Effector memory CD4-positive, alpha-beta T cell (primary cell): ENCODE measurements around the gene NFKBIE.
A peak's percentile ranks its signal among the peaks of the same experiment; 100 is the strongest.

Source experiments
- DNase-seq, 3 donors: peaks; one replicate each; pipeline ENCODE4 v3.0.0-alpha.2; 2020
- H3K27ac ChIP-seq: 2 replicates; pipeline ENCODE4 v1.7.0; 2013; ENCODE audit warnings: mild to moderate bottlenecking, low read length, moderate library complexity; ENCODE audit not compliant: insufficient read depth, poor library complexity, severe bottlenecking
- H3K27me3 ChIP-seq: replicated peaks from 2 replicates; pipeline ENCODE4 v1.7.0; 2013; ENCODE audit warnings: mild to moderate bottlenecking, low read length; ENCODE audit not compliant: insufficient read depth, control insufficient read depth, poor library complexity, severe bottlenecking
- H3K36me3 ChIP-seq: 2 replicates; pipeline ENCODE4 v1.7.0; 2013; ENCODE audit warnings: mild to moderate bottlenecking, low read length, moderate library complexity; ENCODE audit not compliant: control insufficient read depth, insufficient read depth
- H3K4me1 ChIP-seq: 2 replicates; pipeline ENCODE4 v1.7.0; 2013; ENCODE audit warnings: low read length, mild to moderate bottlenecking; ENCODE audit not compliant: control insufficient read depth, insufficient read depth, poor library complexity, severe bottlenecking
- H3K4me3 ChIP-seq: 2 replicates; pipeline ENCODE4 v1.7.0; 2013; ENCODE audit warnings: low read length, low read depth, mild to moderate bottlenecking; ENCODE audit not compliant: insufficient read depth, poor library complexity, severe bottlenecking
- H3K9me3 ChIP-seq: 2 replicates; pipeline ENCODE4 v1.7.0; 2013; ENCODE audit warnings: mild to moderate bottlenecking, low read length, moderate library complexity; ENCODE audit not compliant: control insufficient read depth

NFKBIE gene

DNA sequence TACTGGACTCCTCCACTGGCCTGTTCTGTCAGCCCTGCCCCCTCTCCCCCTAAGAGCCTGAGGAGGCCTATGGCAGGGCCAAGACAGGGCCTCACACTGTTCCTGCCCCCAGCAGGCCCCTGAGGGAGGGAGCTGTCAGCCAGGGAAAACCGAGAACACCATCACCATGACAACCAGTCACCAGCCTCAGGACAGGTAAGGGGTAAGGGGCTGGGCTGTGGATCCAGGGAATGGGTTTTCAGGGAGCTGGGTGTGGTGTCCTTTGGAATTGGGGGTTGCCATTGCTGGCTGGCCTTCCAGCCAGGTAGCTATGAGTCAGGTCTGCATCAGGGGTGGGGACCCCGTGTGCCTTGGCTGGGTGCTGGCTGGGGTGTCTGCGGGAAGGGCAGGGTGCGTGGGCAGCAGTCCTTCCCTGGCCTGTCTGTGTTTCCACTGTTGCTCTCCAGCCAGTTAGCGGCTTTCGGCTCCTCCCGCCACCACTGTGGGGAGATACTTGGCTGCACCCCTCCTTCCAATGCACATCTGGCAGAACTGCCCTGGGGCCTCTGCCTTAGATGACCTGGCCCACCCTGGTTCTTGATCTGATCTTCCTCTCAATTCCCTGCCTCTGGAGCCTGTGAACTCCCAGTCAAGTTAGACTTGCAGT is 38.1 kb downstream of the NFKBIE start:
- H3K9me3 ChIP-seq: no peaks in the 10 kb centered on the region
- no peaks in the 10 kb centered on the region for H3K27me3 ChIP-seq
- H3K4me1 ChIP-seq: peaks cover 11% of the 10 kb centered on the region
- no peak overlapping the region for H3K4me3 ChIP-seq
- no peak overlapping the region for H3K27ac ChIP-seq
- H3K36me3 ChIP-seq: no peaks in the 10 kb centered on the region
- no peak for DNase-seq

GRCh38 chr6:44226368-44227147 is 38.8 kb downstream of the NFKBIE start:
- H3K9me3 ChIP-seq: no peaks in the 10 kb centered on the region
- no peaks in the 10 kb centered on the region for H3K27me3 ChIP-seq
- peaks cover 11% of the 10 kb centered on the region for H3K4me1 ChIP-seq
- no peaks in the 10 kb centered on the region for H3K36me3 ChIP-seq
- DNase-seq: no peak
- no peak overlapping the region for H3K27ac ChIP-seq
- no peak overlapping the region for H3K4me3 ChIP-seq

DNA sequence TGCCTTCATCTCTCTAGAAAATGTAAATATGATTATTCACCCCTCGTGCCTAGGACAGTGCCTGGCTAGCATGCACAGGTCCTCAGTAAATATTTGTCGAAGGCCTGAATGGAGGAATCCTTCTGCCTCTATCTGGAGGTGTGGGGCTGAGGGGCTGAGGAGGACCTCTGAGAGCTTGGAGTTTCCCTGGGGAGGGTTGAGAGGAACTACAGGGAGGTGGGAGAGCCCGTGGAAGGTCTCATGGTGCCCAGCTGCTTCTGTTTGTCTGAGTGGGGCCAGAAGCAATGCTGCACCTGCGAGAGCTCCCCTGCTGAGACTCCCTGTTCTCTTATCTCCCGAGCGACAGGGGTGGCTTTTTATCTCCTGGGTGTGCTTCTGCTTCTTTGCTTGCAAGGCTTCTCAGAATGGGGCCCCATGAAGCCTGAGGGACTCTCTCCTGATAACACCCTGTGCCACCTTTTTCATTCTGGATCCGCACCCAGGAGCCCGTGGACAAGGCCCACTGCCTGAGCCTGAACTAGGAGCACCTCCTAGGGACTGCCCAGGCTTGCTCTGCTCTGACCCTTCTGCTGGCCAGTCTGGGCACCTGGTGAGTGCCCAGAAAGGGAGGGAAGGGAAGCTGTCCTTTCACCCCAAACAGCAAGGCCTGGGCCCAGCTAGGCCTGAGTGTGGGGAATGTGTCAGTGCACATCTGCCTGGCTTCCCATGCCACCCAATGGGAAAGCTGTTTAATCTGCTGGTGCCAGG is 39.6 kb downstream of the NFKBIE start:
- no peaks in the 10 kb centered on the region for H3K9me3 ChIP-seq
- no peaks in the 10 kb centered on the region for H3K36me3 ChIP-seq
- no peak overlapping the region for H3K4me3 ChIP-seq
- no peak overlapping the region for H3K27ac ChIP-seq
- no peak for DNase-seq
- peaks cover 11% of the 10 kb centered on the region for H3K4me1 ChIP-seq
- H3K27me3 ChIP-seq: no peaks in the 10 kb centered on the region

DNA sequence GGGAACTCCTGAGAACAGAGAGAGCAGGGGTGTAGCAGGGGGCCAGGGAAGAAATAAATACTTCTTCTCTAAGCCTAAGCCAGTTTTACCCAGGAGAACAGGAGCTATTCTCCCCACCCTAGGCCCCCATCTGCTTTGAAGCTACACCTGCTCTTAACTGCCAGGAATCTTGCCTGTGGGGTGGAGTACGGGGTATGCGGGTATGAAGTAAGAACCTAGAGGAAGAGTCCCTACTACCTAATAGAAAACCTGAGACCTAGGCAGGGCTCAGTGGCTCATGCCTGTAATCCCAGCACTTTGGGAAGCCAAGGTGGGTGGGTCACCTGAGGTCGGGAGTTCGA is 40.4 kb downstream of the NFKBIE start:
- Histone ChIP-seq H3K27ac (no peak overlapping the region), H3K27me3 (peaks cover 2% of the 10 kb centered on the region), H3K9me3 (no peaks in the 10 kb centered on the region), H3K4me1 (peaks cover 11% of the 10 kb centered on the region), H3K36me3 (no peaks in the 10 kb centered on the region), H3K4me3 (no peak overlapping the region)
- DNase-seq: no peak

DNA sequence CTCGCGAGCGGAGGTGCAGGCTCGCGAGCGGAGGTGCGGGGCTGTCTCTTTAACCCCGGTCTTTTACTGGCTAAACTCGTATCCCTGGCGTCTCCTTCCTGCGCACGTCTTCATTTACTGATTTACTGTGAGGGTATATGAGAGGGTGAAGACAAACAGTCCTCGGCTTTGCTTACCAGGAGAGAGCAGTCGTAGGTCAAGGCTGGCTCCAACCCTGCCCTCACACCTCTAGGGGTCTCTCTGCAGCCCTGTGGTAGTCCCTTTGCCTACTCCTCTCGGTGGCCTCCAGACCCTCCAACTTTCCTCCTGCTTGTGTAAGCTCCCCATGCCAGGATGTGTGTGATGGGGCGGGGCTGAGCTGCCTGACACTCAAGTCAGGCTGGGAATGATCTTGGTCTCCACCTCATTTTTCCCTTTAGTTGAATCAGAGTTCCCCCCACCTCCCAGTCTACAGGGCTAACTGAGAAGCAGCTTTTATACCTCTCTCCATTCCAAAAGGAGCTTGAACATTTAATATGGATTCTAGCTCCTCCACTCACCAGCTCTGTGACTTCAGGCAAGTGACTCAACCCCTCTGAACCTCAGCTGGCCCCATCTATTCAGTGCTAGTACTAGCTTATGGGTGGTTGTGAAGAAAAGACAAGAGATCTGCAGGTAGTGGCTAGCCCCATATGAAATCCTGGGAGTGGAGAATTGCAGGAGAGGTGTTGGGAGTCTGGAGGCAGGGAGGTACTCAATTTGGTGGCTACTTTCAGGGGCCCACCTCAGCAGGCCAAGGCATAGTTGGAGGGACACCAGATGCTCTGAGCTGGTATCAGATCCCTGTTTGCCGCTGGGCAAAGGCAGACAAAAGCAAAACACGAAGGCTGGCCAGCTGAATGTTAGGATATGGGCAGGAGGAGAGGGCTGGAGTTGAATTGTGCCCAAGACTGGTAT is 41.1 kb downstream of the NFKBIE start:
- Histone ChIP-seq H3K27me3 (peaks cover 4% of the 10 kb centered on the region), H3K27ac (no peak overlapping the region), H3K4me3 (peak overlapping the region; percentile 66), H3K9me3 (no peaks in the 10 kb centered on the region), H3K36me3 (no peaks in the 10 kb centered on the region), H3K4me1 (peaks cover 14% of the 10 kb centered on the region)
- no peak for DNase-seq

DNA sequence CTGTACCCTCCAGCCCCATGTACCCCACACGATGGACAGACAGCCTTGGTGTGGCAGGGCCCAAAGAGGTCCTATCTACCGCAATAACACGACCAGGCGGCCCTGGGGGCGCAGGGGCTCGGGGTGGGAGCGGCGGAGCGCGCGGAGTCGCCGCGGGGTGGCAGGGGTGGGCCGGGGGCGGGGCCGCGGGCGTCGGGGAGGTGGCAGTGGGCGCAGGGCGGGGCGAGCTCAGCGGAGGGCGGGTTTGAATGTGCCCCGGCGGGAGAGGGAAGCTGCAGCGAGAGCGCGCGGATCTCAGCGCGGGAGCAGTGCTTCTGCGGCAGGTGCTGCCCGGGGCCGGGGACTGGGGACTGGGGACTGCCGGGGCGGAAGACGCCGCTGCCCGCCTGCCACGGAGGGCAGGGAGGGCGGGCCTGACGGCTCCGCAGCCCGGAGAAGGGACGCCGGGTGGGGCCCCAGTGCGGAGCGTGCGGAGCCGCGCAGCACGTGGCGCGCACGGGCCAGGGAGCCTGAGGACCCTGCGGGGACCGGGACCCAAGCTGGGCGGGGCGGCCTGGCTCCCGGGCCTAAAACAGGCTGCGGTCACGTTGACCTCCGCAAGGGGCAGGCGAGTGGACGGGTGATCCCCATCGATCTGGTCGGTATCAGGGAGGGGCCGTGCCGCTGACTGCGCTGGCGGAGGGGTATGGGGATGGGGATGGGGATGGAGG is 41.9 kb downstream of the NFKBIE start, which contains the start of gene SLC29A1:
TSS of gene SLC29A1 (plus strand) at position 277 of the 710 bp plus-strand sequence. CDS start 3,719 bp downstream, outside the sequence.
- H3K27me3 ChIP-seq: peaks cover 4% of the 10 kb centered on the region
- H3K9me3 ChIP-seq: no peaks in the 10 kb centered on the region
- peak within 1 kb of the TSS; percentile 41 for H3K27ac ChIP-seq
- peak within 1 kb of the TSS; percentile 66 for H3K4me3 ChIP-seq
- no peaks in the 10 kb centered on the region for H3K36me3 ChIP-seq
- peak; percentile 70 to 75 (median 74) for DNase-seq
- peaks cover 18% of the 10 kb centered on the region for H3K4me1 ChIP-seq

DNA sequence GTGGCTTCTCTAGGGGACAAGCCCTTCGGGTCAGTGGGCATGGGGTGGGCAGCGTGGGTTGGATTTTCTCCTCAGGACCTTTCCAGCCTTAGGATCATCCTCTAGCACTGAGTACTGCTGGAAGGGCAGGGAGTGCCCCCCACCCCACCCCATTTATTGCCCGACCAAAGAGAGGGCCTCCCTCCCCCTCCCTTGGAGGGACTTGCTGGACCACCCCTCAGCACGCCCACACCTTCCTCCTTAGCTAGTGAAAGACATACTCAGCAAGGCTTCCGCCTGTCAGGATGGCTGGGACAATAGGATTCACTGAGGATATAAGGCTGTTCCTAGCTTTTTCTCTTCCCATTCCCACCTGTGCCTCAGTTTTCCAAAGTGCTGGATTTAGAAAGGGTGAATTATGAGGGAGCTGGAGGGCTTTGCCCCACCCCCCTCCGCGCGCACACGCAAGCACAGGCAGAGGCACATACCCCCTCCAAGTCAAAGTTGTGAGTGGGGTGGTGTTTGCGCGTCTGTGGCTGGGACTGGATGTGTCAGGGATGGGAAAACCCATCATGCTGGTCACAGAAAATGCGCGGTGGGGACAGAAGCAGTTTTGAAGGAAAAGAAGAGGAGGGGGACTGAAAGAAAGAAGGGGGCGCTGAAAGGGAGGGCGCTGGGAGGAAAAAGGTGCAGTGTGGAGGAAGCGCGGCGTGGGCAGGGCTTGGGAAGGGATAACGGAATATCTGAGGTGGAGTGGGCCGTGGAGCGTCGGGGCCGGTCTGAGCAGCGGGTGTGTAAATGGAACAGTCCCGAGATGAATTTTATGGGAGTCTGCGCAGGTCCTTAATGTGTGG is 42.6 kb downstream of the NFKBIE start:
- H3K27me3 ChIP-seq: peaks cover 4% of the 10 kb centered on the region
- peak overlapping the region; percentile 48 for H3K4me3 ChIP-seq
- no peaks in the 10 kb centered on the region for H3K9me3 ChIP-seq
- no peak for DNase-seq
- no peaks in the 10 kb centered on the region for H3K36me3 ChIP-seq
- peak overlapping the region; percentile 41 for H3K27ac ChIP-seq
- H3K4me1 ChIP-seq: peaks cover 18% of the 10 kb centered on the region

DNA sequence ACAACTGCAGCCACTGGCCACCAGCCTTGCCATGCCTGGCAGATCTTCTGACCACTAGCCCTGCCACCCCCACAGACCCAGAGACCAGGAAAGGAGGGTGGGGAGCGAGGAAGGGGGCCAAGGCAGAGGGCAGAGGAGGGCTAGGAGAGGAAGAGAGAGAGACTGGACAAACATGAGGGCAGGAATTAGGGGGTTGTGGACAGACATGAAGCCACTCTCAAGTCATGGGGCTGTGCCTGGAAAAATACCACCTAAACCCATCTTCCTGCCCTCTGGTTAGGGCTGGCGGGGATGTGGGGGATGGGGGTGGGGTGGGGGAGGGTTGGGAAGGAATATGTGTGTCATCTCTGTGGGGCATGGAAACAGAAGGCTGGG is 43.4 kb downstream of the NFKBIE start:
- Histone ChIP-seq H3K4me1 (peaks cover 18% of the 10 kb centered on the region), H3K4me3 (no peak overlapping the region), H3K27me3 (peaks cover 4% of the 10 kb centered on the region), H3K36me3 (no peaks in the 10 kb centered on the region), H3K27ac (no peak overlapping the region), H3K9me3 (no peaks in the 10 kb centered on the region)
- DNase-seq: no peak
